NCI-H2029 (cell line): ENCODE results near the gene EFCAB6.
A peak's percentile ranks its signal among the peaks of the same experiment; 100 is the strongest.
"Not testable (repeated sequence)": the region's sequence is repeated elsewhere in the genome, so short reads cannot be mapped to it uniquely, and the experiment has no call there.

Experiments used
- DNase-seq: peaks from one replicate; lab custom pipeline; 2025; lab: John Stamatoyannopoulos, UW

The EFCAB6 gene

DNA sequence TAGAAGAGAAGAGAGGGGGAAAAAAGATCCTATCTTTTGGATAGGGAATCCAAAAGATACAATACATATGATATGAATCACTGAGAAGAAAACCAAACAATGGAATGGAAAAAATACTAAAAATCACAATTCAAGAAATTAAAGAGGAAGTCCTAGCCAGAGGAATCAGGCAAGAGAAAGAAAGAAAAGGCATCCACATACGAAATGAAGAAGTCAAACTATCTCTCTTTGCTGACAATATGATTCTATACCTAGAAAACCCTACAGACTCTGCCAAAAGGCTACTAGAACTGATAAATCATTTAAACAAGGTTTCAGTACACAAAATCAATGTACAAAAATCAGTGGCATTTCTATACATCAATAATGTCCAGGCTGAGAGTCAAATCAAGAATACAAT, 91.4 kb downstream of the EFCAB6 start:
- DNase-seq = no peak

GRCh38 chr22:43714104-43714503, 98.0 kb downstream of the EFCAB6 start:
- DNase-seq = no peak

DNA sequence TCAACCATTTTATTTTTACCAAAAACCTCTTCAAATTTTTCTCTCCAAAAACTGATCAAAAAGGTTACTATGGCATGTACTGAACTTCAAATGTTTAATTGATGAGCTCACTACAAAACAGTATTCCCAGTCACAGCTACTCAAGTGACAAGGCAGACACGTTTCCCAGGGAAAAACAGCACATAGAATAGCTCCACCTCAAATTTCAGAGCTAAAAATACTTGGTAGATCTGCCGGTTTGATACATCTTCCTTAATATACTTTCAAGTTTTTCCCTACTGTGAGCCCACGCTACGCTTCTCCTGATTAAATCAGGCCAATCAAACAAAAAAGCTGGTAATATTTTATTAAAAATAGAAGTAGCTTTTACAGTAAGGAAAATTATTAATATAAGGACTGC, 100.4 kb downstream of the EFCAB6 start:
- no peak for DNase-seq

- peak; percentile 16 for DNase-seq
These were observed 104.5 kb downstream of the EFCAB6 start for GRCh38 chr22:43707648-43708047.

DNA sequence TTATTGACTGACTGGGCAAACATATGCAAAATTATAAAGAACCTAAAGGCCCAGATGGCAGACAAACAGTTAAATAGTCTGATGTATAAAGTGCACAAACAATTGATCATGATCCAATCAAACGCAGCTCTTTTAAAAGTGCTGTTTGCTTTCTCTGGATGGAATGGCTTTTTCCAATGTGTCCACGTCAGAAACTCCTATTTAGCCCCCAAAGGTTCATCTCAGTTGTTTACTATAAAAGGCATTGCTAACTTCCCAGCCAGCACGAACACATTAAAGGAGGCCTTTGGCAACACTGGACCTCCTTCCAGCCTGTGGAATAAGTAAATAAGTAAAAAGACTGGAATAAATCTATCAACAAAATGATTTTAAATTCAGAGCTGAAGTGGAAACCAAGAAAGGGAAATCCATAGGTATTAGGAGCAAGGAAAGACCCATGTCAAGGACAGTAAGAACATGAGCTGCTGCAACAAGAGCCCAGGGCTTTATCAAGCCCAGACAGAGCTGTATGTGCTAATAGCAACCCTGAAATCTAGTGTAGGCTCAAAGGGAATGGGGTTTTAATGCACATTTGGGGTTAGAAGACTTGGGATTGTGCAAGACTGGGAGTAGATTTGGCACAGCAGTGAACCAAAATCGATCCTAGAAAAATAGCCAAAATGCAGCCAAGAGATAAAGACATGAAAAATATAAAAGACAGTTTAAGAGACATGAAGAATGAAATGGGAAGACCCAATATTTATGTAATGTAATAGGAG, 105.4 kb downstream of the EFCAB6 start:
- no peak for DNase-seq

DNA sequence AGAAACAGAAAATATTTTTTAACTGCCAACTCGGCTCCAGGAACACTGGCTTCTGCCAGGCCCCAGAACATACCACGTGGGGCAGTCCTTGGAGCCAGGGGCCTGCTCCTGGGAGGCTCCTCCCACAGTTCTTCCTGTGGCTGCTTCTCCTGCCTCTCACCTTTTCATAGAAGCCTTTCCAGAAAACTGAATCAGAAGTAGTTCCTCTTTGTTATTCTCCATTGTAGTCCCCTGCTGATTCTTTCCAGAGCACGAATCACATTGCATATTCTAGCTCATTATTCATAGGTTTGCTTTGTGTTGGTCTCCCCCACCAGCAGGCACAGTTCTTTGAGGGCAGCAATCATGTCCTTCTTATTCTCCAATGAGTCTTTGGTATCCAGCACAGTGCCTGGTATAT, 106.0 kb downstream of the EFCAB6 start:
- peak; percentile 67 for DNase-seq

GRCh38 chr22:43704051-43704450, 108.1 kb downstream of the EFCAB6 start:
- DNase-seq = no peak

- DNase-seq = no peak
These were observed 113.7 kb downstream of the EFCAB6 start for GRCh38 chr22:43698403-43698802.

DNA sequence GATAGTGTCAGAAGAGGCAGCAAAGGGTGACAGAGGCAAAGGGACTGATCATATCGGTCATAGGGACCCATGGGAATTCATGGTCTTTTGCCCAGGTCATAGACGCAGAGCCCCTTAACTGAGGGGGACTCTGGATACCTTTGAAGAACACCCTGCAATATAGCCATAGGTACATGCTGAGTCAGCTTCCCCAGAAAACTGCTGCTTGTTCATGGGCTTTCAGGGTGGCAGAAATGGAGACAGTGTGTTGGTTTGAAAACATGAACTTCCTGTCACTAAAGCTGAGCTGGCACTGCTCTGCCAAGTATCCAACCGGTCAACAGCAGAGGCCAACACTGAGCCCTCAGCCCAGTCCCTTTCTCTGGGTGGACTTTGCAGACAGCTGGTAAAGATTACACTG, 114.2 kb downstream of the EFCAB6 start:
- DNase-seq = no peak

GRCh38 chr22:43693249-43693648, 118.9 kb downstream of the EFCAB6 start:
- no peak for DNase-seq

GRCh38 chr22:43689356-43689755, 122.7 kb downstream of the EFCAB6 start:
- DNase-seq = peak; percentile 35

- DNase-seq = no peak
These were observed 129.3 kb downstream of the EFCAB6 start for GRCh38 chr22:43682851-43683250.

GRCh38 chr22:43681731-43682360, 130.3 kb downstream of the EFCAB6 start:
- DNase-seq = no peak

GRCh38 chr22:43670513-43670912, 141.6 kb downstream of the EFCAB6 start:
- no peak for DNase-seq

GRCh38 chr22:43669190-43669589, 142.9 kb downstream of the EFCAB6 start:
- no peak for DNase-seq

- DNase-seq = no peak
These were observed 144.4 kb downstream of the EFCAB6 start for GRCh38 chr22:43667656-43668055.

DNA sequence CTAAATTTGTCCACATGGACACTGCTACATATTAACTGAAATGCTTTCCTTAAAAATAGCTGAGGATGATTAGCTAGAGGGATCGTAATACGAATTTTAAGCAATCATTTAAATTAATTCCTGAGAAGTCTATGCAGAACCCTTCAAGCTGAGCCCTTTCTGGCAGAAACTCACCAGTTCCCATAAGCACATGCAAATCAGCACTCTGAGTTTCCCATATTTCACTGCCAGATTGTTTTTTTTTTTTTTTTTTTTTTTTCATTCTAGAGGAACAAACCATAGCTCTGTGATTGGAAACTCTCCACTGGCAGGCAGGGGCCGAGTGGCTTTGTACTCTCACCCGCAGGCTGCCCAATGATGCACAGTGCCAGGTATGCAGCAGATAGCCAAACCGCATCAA, 145.6 kb downstream of the EFCAB6 start:
- no peak for DNase-seq

DNA sequence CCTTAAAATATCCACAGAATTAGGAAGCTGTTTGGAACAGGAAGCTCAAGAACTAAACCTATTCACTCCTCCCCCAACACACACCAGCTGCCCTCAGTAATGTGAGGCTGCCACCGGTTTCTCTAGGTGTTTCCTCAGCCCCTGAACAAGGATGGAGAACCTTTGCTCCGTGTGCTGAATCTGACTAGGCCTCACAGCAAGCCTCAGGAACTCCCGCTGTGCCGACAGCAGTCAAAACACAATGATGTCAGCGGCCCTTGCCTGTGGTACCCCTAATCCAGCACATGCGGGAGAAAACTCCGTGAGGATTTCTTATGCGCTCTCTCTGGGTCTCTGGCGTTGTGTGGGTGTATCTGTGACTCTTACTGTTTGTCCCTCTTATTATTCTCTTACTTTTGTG, 153.3 kb downstream of the EFCAB6 start:
- no peak for DNase-seq

GRCh38 chr22:43656581-43656980, 155.5 kb downstream of the EFCAB6 start:
- not testable (repeated sequence) for DNase-seq

- no peak for DNase-seq
These were observed 157.8 kb downstream of the EFCAB6 start for GRCh38 chr22:43654271-43654670.

DNA sequence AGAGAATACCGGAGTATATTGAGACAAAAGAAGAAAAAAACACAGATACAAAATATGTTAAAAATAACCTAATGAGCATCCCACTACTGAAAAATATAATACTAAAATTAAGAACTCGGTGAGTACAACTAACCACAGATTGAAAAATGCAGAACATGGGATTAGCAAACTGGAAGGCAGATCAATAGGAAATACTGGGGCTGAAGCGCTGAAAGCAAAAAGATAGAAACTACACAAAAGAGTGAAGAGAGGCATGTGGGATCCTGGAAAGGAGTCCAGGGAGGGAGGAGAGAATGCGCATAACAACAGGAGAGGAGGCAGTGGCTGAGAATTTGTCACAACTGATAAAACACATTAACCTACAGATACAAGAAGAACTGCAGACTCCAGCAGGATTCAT, 159.3 kb downstream of the EFCAB6 start:
- DNase-seq = no peak

GRCh38 chr22:43643387-43643786, 168.7 kb downstream of the EFCAB6 start:
- DNase-seq = peak; percentile 69

DNA sequence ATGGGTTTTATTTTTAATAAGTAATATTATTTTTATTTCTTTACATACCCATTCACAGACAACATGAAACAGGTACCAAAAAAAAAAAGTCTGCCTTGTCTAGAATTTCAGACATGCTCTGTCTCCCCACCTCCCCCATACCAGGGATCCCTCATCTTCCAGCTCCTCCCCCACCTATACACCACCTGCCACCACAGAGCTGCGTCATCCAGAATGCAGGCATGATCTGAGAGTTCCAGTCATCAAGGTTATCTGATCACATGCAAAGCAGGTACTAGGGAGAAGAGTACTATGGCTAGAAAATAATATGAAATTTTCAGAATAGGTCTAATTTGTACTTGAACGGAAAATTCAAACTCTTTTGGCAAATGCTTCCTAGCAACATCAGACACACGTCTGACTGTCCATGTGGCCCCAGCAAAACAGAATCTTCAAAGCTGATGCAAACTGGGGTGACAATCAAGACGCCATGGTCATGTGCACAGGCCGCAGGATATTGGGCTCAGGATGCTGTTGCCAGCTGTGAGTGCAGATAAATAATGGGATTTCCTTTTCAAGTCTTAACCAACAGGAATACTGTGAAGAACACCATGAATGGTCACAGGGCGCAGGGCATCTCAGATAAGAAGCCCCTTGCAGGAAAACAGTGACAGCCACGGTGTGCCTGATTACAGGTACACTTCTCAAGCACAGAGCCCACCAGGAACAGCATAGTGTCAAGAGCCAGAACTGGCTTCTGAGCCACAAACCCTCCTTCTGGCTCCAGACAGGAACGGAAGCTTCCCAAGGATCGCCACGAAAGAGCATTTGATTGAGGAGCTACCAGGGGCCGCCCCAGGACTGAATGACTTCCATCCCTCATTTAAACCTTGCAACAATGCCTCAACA, 169.5 kb downstream of the EFCAB6 start:
- DNase-seq = no peak
